Fibroblast of pulmonary artery (primary cell): ENCODE data around the gene ZC3H12D.
A peak's percentile ranks its signal among the peaks of the same experiment; 100 is the strongest.

Experiments
- DNase-seq: peaks from one replicate; pipeline ENCODE4 v3.0.0-alpha.2; 2010; ENCODE audit warnings: low read depth
- H3K4me3 ChIP-seq: replicated peaks from 2 replicates; pipeline ENCODE4 v1.5.1; 2011; ENCODE audit warnings: low read depth, mild to moderate bottlenecking, control low read depth, low read length, moderate library complexity
- CTCF ChIP-seq: IDR thresholded peaks from 2 replicates; pipeline ENCODE4 v1.5.1; 2011; ENCODE audit warnings: mild to moderate bottlenecking, control low read depth, low read length, inconsistent platforms; ENCODE audit errors: missing control alignments

Gene ZC3H12D

GRCh38 chr6:149429427-149430360, 55.1 kb downstream of the ZC3H12D start:
- no peak overlapping the region for H3K4me3 ChIP-seq
- peak; percentile 16 for DNase-seq
- no peak for TF ChIP-seq CTCF

GRCh38 chr6:149428606-149429005, 56.2 kb downstream of the ZC3H12D start:
- TF ChIP-seq CTCF = no peak
- DNase-seq = no peak
- H3K4me3 ChIP-seq = no peak overlapping the region

GRCh38 chr6:149425754-149426153, 59.1 kb downstream of the ZC3H12D start:
- no peak for TF ChIP-seq CTCF
- no peak for DNase-seq
- no peak overlapping the region for H3K4me3 ChIP-seq

- DNase-seq = no peak
- TF ChIP-seq CTCF = no peak
- no peak overlapping the region for H3K4me3 ChIP-seq
These were observed 59.6 kb downstream of the ZC3H12D start for GRCh38 chr6:149425224-149425623.

GRCh38 chr6:149423964-149424440, 60.8 kb downstream of the ZC3H12D start:
- no peak overlapping the region for H3K4me3 ChIP-seq
- no peak for DNase-seq
- TF ChIP-seq CTCF = no peak

- no peak for DNase-seq
- H3K4me3 ChIP-seq = no peak overlapping the region
- TF ChIP-seq CTCF = no peak
These were observed 62.2 kb downstream of the ZC3H12D start for GRCh38 chr6:149422581-149422980.

- no peak for TF ChIP-seq CTCF
- no peak overlapping the region for H3K4me3 ChIP-seq
- no peak for DNase-seq
These were observed 63.7 kb downstream of the ZC3H12D start for GRCh38 chr6:149421132-149421531.
